Measurements from ENCODE around the gene GNAI3.

DNA sequence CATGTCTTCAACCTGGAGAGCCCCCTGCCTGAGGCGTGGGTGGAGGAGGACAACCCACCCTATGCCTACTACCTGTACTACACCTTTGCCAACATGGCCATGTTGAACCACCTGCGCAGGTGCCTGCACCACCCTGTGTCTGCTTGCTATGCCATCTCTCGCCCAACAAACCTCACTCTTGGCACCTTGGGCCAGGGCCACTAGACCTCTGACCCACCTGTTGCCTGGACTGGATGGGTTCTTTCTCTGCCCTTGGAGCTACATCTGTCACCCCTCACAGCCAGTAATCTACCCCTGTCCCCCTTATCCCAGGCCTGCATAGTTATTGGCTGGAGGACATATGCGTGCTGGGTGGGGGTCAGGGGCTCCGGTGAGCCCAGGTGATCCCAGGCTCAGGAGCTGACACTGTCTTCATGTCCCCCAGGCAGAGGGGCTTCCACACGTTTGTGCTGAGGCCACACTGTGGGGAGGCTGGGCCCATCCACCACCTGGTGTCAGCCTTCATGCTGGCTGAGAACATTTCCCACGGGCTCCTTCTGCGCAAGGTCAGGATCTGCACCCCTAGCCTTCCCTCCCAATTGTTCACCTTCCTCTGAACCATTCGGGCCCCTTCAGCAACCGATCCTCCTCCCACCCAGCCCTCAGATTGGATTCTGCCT, 81.1 kb downstream of the GNAI3 start:
- TF ChIP-seq, protein P1, sequence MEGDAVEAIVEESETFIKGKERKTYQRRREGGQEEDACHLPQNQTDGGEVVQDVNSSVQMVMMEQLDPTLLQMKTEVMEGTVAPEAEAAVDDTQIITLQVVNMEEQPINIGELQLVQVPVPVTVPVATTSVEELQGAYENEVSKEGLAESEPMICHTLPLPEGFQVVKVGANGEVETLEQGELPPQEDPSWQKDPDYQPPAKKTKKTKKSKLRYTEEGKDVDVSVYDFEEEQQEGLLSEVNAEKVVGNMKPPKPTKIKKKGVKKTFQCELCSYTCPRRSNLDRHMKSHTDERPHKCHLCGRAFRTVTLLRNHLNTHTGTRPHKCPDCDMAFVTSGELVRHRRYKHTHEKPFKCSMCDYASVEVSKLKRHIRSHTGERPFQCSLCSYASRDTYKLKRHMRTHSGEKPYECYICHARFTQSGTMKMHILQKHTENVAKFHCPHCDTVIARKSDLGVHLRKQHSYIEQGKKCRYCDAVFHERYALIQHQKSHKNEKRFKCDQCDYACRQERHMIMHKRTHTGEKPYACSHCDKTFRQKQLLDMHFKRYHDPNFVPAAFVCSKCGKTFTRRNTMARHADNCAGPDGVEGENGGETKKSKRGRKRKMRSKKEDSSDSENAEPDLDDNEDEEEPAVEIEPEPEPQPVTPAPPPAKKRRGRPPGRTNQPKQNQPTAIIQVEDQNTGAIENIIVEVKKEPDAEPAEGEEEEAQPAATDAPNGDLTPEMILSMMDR (IDR thresholded peaks at IDR 0.05) = no peak
- TF ChIP-seq EP300 (IDR thresholded peaks at IDR 0.05) (no peak), HDAC2 (IDR thresholded peaks at IDR 0.05) (no peak)

Measured in A549 (cell line).